NCI-H526 treated with DMSO at 0.1 percent for 48 hours (cell line): ENCODE results near the gene ZNF609.
A peak's percentile ranks its signal among the peaks of the same experiment; 100 is the strongest.
"Not testable (repeated sequence)": the region's sequence is repeated elsewhere in the genome, so short reads cannot be mapped to it uniquely, and the experiment has no call there.

Source experiments
- DNase-seq: peaks from one replicate; lab custom pipeline; 2025; lab: John Stamatoyannopoulos, UW

Gene ZNF609

GRCh38 chr15:64586259-64586870, 126.0 kb downstream of the ZNF609 start:
- no peak for DNase-seq

DNA sequence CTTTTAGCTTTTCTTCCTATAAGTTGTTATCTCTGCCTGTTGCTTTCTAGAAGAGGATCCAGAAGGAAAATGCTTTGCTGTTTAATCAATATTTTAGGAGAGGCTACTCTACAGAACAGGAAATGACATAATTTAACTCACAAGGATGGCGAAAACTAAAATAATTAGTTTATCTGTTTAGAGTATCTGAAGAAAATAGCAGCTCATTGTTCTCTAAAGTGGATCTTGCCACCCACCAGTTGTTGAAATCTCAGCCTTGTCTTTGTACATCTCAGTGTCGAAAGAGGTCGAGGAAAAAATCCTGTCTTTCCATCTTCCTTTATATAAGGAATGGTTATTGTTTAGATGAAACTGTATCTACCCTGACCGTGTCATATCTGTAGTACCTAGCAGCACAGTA, 126.6 kb downstream of the ZNF609 start:
- no peak for DNase-seq

- no peak for DNase-seq
Observed at GRCh38 chr15:64589435-64590084, 129.2 kb downstream of the ZNF609 start.

- not testable (repeated sequence) for DNase-seq
Observed at GRCh38 chr15:64592845-64593244, 132.5 kb downstream of the ZNF609 start.

- DNase-seq, result peak; percentile 54
Observed at GRCh38 chr15:64596701-64597476, 136.5 kb downstream of the ZNF609 start.

- DNase-seq, result peak; percentile 54
Observed at GRCh38 chr15:64597477-64597822, 137.1 kb downstream of the ZNF609 start.

GRCh38 chr15:64599226-64599625, 138.8 kb downstream of the ZNF609 start:
- DNase-seq, result no peak

DNA sequence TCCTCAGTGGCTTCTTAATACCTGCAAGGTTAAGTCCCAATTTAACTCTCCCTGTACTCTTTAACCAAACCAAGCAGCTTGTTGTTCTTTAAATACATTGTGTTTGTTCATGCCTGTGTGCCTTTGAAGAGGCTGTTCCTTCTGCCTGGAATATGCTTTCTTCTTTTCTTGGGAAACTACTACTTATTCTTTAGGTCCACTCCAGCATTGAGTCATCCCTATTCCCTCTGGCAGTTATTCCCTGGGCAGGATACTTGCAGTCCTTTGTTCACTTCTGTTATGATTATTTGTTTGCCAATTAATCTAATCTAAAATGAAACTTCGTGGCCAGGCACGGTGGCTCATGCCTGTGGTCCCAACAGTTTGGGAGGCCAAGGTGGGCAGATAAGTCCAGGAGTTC, 139.3 kb downstream of the ZNF609 start:
- DNase-seq, result no peak

DNA sequence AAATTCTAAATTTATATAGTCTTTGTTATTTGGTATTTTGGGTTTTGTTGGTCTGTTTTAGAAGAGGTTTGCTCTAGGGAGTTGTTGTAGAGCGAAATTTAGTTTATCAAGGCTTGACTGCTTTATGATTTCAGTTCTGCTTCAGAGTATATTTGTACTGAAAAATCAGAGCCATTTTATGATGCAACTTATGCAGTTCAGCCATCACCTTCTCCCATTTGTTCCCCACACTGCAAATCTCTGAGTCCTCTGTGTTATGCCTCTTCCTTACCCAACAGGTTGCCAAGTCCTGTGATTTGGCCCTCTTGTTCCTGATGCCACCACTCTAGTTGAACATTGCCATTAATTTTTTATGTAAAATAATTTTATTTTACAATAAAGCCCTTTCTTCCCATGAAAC, 140.4 kb downstream of the ZNF609 start:
- no peak for DNase-seq

DNA sequence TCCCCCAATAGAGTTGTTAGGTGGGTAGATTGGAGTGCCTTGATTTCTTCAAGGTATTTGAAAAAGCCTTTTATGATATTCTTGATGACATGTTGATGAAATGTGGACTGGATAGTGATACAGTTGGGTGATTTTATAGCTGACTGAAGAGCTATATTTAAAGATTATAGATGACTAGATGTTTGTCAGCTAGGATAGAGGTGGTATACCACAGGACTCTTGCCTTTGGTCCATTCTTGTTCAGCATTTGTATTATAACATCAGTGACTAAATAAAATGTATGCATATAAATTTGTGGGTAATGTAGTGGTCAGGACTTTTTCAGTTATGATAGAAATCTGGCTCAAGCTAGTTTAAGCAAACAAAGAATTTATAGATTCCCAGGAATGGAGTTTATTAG, 143.9 kb downstream of the ZNF609 start:
- no peak for DNase-seq

GRCh38 chr15:64607416-64607815, 147.0 kb downstream of the ZNF609 start:
- not testable (repeated sequence) for DNase-seq

GRCh38 chr15:64610257-64610919, 150.0 kb downstream of the ZNF609 start:
- no peak for DNase-seq

DNA sequence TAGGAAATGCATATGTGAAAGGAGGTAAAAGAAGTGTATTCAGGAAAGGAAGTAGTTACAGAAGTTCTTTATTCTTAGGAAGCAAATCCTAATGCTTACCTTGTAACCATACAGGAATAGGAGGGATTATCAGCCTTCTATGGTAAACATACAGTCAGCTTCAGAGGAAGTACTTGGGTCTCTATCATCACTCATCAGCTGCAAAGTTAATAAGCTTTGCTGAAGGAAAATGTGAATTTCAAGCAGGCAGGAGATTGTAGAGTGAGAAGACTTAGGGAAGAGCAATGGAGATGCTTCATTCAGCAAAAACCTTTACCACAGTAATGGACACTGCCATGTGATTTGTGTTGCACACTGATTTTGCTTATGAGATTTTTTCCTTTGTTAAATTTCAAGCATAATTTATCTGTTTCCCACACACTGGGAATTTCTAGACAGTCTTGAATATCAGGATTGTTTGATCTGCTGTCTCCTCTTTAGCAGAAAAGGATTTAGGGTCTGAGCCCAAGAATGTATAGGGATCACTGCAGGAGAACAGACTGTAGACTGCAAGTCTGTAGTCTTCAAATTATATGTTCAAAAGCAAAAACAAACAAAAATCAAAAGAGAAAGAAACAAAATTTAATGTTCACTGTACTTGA, 150.8 kb downstream of the ZNF609 start:
- DNase-seq, result no peak

DNA sequence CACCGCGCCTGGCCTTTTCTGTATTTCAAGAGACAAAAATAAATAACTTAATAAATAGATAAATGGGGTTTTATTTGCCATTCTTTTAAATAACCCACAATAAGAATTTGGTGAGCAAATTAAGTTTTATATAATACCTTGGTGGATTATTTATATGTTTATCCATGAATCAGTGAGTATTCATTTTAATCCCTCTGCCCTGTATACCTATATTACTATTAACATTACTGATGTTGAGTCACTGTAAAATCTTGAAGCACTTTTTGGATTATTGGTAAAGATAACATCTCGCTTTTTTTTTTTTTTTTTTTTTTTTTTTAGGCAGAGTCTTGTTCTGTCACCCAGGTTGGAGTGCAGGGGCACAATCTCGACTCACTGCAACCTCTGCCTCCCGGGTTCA, 154.1 kb downstream of the ZNF609 start:
- no peak for DNase-seq

DNA sequence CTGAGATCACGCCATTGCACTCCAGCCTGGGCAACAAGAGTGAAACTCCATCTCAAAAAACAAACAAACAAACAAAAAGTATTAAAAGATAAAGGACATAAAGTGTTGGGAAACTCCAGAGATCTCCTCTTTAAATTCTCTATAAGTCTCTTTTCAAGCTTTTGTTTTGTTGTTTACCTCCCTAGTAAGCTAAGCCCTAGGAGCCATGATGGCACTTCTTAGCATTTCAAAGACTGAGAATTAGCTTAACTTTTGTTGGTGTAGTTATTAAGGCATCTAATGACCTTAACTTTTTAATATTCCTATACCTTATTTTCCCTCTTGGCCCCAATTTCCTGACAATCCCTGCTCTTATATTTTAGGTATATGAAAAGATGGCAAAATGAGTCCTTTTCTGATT, 157.3 kb downstream of the ZNF609 start:
- no peak for DNase-seq

DNA sequence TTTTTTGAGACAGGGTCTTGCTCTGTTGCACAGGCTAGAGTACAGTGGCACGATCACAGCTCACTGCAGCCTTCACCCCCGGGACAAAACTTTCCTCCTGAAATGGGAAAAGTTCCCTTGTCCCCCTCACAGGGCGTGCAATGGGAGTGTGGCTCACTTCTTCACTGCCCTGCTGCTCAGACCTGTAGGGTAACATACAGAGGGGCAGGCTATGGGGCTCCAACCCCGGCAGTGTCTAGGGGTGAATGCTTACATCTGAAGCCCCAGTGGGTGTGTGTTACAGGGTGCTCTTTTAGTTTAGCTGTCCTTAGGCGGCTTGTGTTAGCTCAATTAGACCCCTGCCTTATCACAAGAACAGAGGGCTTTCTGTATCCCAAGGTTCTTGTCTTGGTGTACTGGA, 157.8 kb downstream of the ZNF609 start:
- no peak for DNase-seq

GRCh38 chr15:64618540-64618939, 158.2 kb downstream of the ZNF609 start:
- DNase-seq, result no peak

DNA sequence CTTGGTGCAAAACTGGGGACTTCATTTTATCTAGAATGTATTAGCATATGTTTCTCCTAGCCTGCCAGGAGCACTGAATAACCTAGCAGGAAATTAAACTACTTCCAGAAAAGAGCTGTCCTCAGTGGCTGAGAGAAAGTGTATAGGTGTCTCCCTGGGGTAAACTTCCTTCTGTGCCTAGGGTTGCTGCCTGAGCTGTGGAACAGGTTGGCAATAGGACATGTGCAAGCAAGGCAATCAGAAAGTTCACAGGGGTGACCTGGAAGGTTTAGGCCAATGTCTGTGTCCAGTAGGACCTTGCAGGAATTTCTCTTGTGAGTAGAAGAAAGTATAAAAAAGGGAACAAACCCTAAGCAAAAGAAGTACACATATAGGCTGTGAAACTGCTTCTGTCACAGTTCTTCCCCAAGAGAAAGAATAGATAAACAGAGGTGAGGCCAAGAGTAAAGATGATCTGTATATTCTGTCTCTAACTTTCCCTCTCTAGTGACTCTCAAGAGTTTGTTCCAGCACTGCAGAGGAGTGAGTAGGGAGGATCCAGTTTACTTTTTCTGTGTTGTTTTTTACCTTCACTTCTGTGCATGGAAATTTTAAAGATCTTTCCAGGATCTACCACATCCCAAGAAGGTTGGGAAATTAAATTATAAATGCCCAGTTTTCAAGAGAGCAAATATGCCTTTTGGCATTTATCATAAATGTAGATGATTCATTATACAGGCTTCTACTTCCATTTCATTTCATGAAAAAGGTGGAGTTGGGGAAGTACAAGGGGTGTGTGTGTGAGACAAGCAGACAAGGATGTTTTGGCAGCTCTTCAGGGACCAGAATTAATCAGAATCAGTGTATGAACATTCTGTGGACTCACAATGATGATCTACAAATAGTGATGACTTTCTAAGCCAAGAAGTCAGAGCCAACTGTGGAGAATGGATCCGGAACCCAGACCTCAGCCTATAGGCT, 159.8 kb downstream of the ZNF609 start:
- no peak for DNase-seq

DNA sequence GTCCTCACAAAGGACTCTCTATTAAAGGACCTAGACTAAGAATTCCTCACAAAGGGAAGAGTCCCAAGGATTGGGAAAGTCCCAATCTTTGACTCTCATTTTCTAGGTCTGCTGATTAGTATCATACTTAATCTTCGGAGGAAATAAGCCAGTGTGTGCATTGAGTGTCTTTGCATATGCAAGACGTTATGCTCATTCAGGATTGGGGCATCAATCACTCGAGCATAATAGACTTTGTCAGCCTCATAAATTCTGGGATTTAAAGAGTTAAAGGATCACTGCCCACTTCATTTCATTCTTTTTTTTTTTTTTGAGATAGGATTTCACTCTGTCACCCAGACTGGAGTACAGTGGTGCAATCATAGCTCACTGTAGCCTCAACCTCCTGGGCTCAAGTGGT, 160.7 kb downstream of the ZNF609 start:
- DNase-seq, result no peak

DNA sequence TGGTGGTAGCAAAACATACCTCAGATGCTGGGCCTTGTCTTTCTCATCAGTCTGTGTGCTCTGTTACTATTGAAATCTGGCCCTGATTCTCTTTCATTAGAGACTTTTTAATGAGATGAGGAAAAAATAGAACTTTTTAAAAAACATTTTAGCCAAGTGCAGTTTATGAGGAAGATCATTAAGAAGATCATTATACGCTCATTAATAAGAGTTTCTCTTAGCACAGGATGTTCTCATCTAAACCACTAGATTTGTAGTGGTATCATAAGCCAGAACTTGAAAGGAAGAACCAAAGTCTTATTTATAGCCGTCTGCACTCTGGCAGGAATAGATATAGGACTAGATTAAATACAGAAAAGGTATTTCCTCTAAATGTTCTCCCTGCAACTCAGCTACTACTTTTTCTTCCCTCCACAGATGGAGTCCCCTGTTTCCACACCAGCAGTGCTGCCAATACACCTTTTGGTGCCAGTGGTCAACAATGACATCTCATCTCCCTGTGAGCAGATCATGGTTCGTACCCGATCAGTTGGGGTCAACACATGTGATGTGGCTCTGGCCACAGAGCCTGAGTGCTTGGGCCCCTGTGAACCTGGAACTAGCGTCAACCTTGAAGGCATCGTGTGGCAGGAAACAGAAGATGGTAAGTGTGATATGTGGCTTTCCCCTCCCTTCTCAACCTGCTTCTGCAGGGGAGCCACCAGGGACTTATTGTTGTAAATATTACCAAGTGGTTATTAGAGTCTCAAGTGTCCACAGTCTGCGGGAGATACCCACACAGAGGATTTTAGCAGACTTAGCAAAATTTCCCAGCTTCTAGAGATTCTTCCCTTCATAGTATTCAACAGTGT, 162.3 kb downstream of the ZNF609 start:
- no peak for DNase-seq
